Colonic mucosa (tissue), 4 donors: ENCODE data around the gene SALL1. TPM values are rescaled to one million over a fixed set of nuclear protein-coding genes. Genes with fewer than 3 reads are reported as not detected.

Experiments used
- DNase-seq: peaks from one replicate; pipeline ENCODE4 v3.0.0-alpha.2; 2020
- H3K27ac ChIP-seq: fragments of 200-600 bp; one replicate; pipeline ENCODE4 v1.8.0; 2021
- H3K27me3 ChIP-seq: fragments of 200-600 bp; one replicate; pipeline ENCODE4 v1.8.0; 2021
- H3K36me3 ChIP-seq: fragments of 200-600 bp; one replicate; pipeline ENCODE4 v1.8.0; 2021
- H3K4me1 ChIP-seq: fragments of 200-600 bp; one replicate; pipeline ENCODE4 v1.8.0; 2021; ENCODE audit warnings: mild to moderate bottlenecking
- H3K4me3 ChIP-seq: fragments of 200-600 bp; one replicate; pipeline ENCODE4 v1.8.0; 2021
- H3K9ac ChIP-seq, 2 donors: one replicate each; pipeline ENCODE4 v1.7.0; 2013; ENCODE audit warnings: control low read depth in 2 of 2, low read depth in 2 of 2, low read length in 2 of 2
- H3K9me3 ChIP-seq: fragments of 200-600 bp; one replicate; pipeline ENCODE4 v1.8.0; 2021
- CTCF ChIP-seq: fragments of 200-600 bp; IDR thresholded peaks from one replicate; pipeline ENCODE4 v1.8.0; 2022; ENCODE audit warnings: antibody characterized with exemption, mild to moderate bottlenecking
- intact Hi-C: fragments of 100-400 bp; cut with DNase I; formaldehyde crosslinking; loops from one replicate; pipeline ENCODE4 v1.14.1; 2022
- total RNA-seq, 2 donors: library from RNA; stranded (reverse); fragmentation: NEBNext Ultra II Directional in 1 of 2; extraction: Animal tissue kit (Norgen Biotek cat#: 25700) in 1 of 2; gene quantifications; one replicate each; pipeline ENCODE4 v1.2.1, GENCODE V29; 2021
- donor health status: healthy.
- donor health status: DM: no; HTN: no; CAD: no.
- donor health status: DM: no; HTN: no; CAD: no.

SALL1 gene
- total RNA-seq, 2 donors from 2014 or later, result 1.7 to 4.1 TPM

- Histone ChIP-seq H3K9me3 (no peaks in the 10 kb centered on the region), H3K9ac (no peak overlapping the region), H3K27ac (no peak overlapping the region), H3K27me3 (peaks cover 25% of the 10 kb centered on the region), H3K4me1 (no peaks in the 10 kb centered on the region), H3K4me3 (no peak overlapping the region), H3K36me3 (no peaks in the 10 kb centered on the region)
- DNase-seq, result no peak
- intact Hi-C loops, result no loop called here
- TF ChIP-seq CTCF, result no peak
These were observed 6.6 kb upstream of the SALL1 start for GRCh38 chr16:51157698-51158097.

GRCh38 chr16:51156807-51157200 is 5.7 kb upstream of the SALL1 start:
- H3K27me3 ChIP-seq, result peaks cover 34% of the 10 kb centered on the region
- no peaks in the 10 kb centered on the region for H3K4me1 ChIP-seq
- no peaks in the 10 kb centered on the region for H3K36me3 ChIP-seq
- no peak overlapping the region for H3K9ac ChIP-seq
- no peak for TF ChIP-seq CTCF
- peak overlapping the region; percentile 9 for H3K27ac ChIP-seq
- intact Hi-C loops, result no loop called here
- DNase-seq, result no peak
- H3K4me3 ChIP-seq, result no peak overlapping the region
- no peaks in the 10 kb centered on the region for H3K9me3 ChIP-seq

- intact Hi-C loops, result no loop called here
- Histone ChIP-seq H3K4me1 (no peaks in the 10 kb centered on the region), H3K4me3 (no peak overlapping the region), H3K9me3 (no peaks in the 10 kb centered on the region), H3K9ac (no peak overlapping the region), H3K27ac (peak overlapping the region; percentile 9), H3K27me3 (peaks cover 39% of the 10 kb centered on the region), H3K36me3 (no peaks in the 10 kb centered on the region)
- TF ChIP-seq CTCF, result no peak
- no peak for DNase-seq
These were observed 5.0 kb upstream of the SALL1 start for GRCh38 chr16:51155820-51156806.

GRCh38 chr16:51155199-51155607 is 4.1 kb upstream of the SALL1 start:
- intact Hi-C loops, result no loop called here
- no peaks in the 10 kb centered on the region for H3K36me3 ChIP-seq
- H3K4me3 ChIP-seq, result no peak overlapping the region
- peak overlapping the region; percentile 18 to 34 for H3K9ac ChIP-seq
- H3K27me3 ChIP-seq, result peaks cover 47% of the 10 kb centered on the region
- no peak for DNase-seq
- no peaks in the 10 kb centered on the region for H3K4me1 ChIP-seq
- peak overlapping the region; percentile 40 for H3K27ac ChIP-seq
- TF ChIP-seq CTCF, result no peak
- no peaks in the 10 kb centered on the region for H3K9me3 ChIP-seq

- intact Hi-C loops, result no loop called here
- Histone ChIP-seq H3K36me3 (no peaks in the 10 kb centered on the region), H3K4me3 (no peak overlapping the region), H3K4me1 (no peaks in the 10 kb centered on the region), H3K27me3 (peaks cover 54% of the 10 kb centered on the region), H3K9me3 (no peaks in the 10 kb centered on the region), H3K9ac (peak overlapping the region in 1 of 2 donors; percentile 34), H3K27ac (peak overlapping the region; percentile 40)
- no peak for TF ChIP-seq CTCF
- DNase-seq, result no peak
These were observed 3.5 kb upstream of the SALL1 start for GRCh38 chr16:51154271-51155171.
